ENCODE data around the gene CHST12. TPM values are rescaled to one million over a fixed set of nuclear protein-coding genes. Genes with fewer than 3 reads are reported as not detected.
"Not testable (repeated sequence)": the region's sequence is repeated elsewhere in the genome, so short reads cannot be mapped to it uniquely, and the experiment has no call there.

Gene CHST12
- total RNA-seq, 2 experiments from 2014 or later: 3.9 to 43.4 TPM

DNA sequence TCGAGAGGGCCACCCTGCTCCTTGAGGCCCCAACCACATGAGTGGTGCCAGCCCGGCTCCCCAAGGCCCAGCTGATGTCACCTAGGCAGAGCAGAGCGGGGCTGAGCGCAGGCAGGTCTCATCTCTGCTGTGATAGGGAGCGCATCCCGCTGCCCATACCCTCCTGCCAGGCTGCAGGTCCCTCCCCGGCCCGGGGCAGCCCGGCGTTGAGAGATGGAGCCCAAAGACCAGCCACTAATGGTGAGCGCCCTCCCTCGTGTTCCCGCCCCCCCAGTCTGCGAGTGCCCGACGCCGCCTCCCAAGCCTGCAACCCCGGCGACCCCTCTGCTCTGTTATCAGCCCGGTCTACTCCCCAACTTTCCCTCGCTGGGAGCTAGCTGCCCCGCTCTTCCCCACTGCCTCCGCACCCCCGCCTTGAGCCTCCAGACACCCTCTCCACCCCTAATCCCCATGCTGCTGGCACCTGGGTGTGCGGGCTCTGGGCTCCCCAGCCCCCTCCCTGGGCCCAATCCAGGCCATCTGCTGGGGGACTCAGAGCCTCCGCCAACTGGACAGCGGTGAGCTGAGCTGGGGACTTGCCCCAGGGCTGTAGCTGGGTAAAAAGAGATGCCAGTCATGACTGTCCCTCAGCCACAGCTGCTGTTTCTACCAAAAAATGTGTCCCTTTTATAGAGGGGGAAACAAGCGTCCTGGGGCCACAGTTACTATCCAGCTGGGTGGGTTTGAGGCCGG, 19.7 kb upstream of the CHST12 start:
- intact Hi-C loops (cut with micrococcal nuclease; ENCODE audit: unreplicated experiment): no loop called here

DNA sequence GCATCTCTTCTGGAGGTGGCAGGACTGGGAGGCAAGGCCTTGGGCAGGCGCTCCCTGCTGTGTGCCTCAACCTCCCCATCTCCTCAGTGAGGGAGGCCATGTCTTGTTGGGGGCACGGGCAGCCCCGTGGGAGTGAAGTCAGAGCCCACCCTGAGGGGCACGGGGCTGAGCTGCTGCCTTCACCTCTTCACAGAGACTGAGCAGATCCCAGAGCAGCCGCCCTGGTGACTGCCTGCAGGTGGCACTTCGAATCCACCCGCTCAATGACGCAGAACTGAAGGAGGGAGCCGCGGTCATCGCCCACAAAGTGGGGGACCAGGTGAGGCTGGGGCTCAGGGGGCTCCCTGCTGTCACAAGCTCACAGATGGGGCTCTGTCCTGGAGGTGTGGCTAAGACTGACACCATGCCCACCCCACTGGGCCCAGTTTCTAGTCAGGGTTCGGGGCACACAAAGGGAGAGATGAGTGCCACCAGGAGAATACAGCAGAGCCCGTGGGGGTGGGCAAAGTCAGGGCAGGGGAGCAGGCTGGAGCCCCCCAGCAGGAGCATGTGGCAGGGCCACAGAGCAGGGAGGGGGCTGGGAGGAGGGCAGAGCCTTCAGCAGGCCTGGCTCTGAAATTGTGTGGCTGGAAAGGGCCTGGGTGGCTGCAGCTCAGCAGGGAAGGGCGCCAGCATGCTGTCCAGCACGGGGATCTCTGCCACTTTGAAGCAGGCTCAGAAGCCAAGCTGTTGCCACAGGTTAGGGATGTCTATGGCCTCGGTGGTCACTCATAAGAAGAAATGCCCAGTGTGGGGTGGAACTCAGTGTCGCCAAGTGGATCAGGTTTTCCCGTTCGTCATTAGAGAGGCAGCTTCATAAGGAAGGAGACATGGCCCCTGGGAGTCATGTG, 18.8 kb upstream of the CHST12 start:
- Histone ChIP-seq H3K27ac (ENCODE audit: low read depth, low read length, poor library complexity, severe bottlenecking) (no peak overlapping the region), H4K20me1 (ENCODE audit: insufficient read depth, low read length) (no peaks in the 10 kb centered on the region), H3K4me3 (ENCODE audit: low read depth, low read length, poor library complexity, severe bottlenecking) (no peak overlapping the region), H3K4me1 (ENCODE audit: insufficient read depth, low read length, poor library complexity, severe bottlenecking) (no peaks in the 10 kb centered on the region), H3K4me2 (ENCODE audit: low read length) (no peak overlapping the region), H2AFZ (ENCODE audit: low read length) (no peak overlapping the region), H3K36me3 (ENCODE audit: insufficient read depth, low read length) (peaks cover 44% of the 10 kb centered on the region), H3K9me3 (ENCODE audit: low read length) (no peaks in the 10 kb centered on the region), H3K9me2 (ENCODE audit: insufficient read depth, low read length) (no peaks in the 10 kb centered on the region), H3K79me2 (ENCODE audit: insufficient read depth, low read depth, low read length) (no peaks in the 10 kb centered on the region)
- BruUV-seq (replicated peaks): no TSS peak
- no peak for DNase-seq (ENCODE audit: low spot score)
- ChIA-PET CTCF (ENCODE audit: unreplicated experiment) (interaction anchor here (0.6 kb wide), 1 partner anchor 119 kb away, joined by 3 read pairs; no protein-coding TSS in a partner anchor), POLR2A (interaction anchor here (0.5 kb wide), 1 partner anchor 17 kb away, joined by 3 read pairs; no protein-coding TSS in a partner anchor)
- intact Hi-C loops (cut with micrococcal nuclease; ENCODE audit: unreplicated experiment): no loop called here
- TF ChIP-seq, protein P1, sequence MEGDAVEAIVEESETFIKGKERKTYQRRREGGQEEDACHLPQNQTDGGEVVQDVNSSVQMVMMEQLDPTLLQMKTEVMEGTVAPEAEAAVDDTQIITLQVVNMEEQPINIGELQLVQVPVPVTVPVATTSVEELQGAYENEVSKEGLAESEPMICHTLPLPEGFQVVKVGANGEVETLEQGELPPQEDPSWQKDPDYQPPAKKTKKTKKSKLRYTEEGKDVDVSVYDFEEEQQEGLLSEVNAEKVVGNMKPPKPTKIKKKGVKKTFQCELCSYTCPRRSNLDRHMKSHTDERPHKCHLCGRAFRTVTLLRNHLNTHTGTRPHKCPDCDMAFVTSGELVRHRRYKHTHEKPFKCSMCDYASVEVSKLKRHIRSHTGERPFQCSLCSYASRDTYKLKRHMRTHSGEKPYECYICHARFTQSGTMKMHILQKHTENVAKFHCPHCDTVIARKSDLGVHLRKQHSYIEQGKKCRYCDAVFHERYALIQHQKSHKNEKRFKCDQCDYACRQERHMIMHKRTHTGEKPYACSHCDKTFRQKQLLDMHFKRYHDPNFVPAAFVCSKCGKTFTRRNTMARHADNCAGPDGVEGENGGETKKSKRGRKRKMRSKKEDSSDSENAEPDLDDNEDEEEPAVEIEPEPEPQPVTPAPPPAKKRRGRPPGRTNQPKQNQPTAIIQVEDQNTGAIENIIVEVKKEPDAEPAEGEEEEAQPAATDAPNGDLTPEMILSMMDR (conservative IDR thresholded peaks at IDR 0.05; ENCODE audit: low read length): 0 out of 2 replicates have a peak, but pooled peaks have one; percentile 22
- no peak for TF ChIP-seq EZH2phosphoT487 (IDR thresholded peaks at IDR 0.05; ENCODE audit: borderline replicate concordance, low read depth, low read length)

More for the DNA sequence above, 19.7 kb upstream of the CHST12 start:
- BruUV-seq (replicated peaks): no TSS peak
- no peaks in the 10 kb centered on the region for H3K79me2 ChIP-seq (ENCODE audit: insufficient read depth, low read depth, low read length)
- CTCF ChIA-PET (ENCODE audit: unreplicated experiment): interaction anchor here (0.6 kb wide), 1 partner anchor 119 kb away, joined by 3 read pairs; no protein-coding TSS in a partner anchor
- H3K9me2 ChIP-seq (ENCODE audit: insufficient read depth, low read length): no peaks in the 10 kb centered on the region
- H3K27ac ChIP-seq (ENCODE audit: low read depth, low read length, poor library complexity, severe bottlenecking): no peak overlapping the region
- H3K4me2 ChIP-seq (ENCODE audit: low read length): no peak overlapping the region
- no peaks in the 10 kb centered on the region for H3K4me1 ChIP-seq (ENCODE audit: insufficient read depth, low read length, poor library complexity, severe bottlenecking)
- no peaks in the 10 kb centered on the region for H4K20me1 ChIP-seq (ENCODE audit: insufficient read depth, low read length)
- H3K4me3 ChIP-seq (ENCODE audit: low read depth, low read length, poor library complexity, severe bottlenecking): no peak overlapping the region
- peaks cover 52% of the 10 kb centered on the region for H3K36me3 ChIP-seq (ENCODE audit: insufficient read depth, low read length)
- no peaks in the 10 kb centered on the region for H3K9me3 ChIP-seq (ENCODE audit: low read length)
- no peak for DNase-seq (ENCODE audit: low spot score)
- TF ChIP-seq, protein P1 (conservative IDR thresholded peaks at IDR 0.05; ENCODE audit: low read length): no peak
- TF ChIP-seq EZH2phosphoT487 (IDR thresholded peaks at IDR 0.05; ENCODE audit: borderline replicate concordance, low read depth, low read length): no peak
- no peak overlapping the region for H2AFZ ChIP-seq (ENCODE audit: low read length)
- POLR2A ChIA-PET: interaction anchor here (0.5 kb wide), 1 partner anchor 16 kb away, joined by 3 read pairs; no protein-coding TSS in a partner anchor

DNA sequence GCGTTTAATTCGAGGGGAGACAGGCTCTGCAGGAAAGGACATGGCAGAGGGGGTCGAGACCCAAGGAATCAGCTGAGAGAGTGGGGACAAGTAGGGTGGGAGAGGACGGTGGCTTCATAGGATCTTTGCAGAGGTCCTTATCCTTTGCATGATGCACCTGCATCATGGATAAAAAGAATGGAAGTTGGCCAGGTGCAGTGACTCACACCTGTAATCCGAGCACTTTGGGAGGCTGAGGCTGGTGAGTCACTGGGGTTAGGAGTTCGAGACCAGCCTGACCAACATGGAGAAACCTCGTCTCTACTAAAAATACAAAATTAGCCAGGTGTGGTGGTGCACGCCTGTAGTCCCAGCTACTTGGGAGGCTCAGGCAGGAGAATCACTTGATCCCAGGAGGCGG, 17.3 kb upstream of the CHST12 start:
- CTCF ChIA-PET (ENCODE audit: unreplicated experiment); H3K27ac ChIP-seq (ENCODE audit: low read depth, low read length, poor library complexity, severe bottlenecking); BruUV-seq (replicated peaks): not testable (repeated sequence)

More for the DNA sequence above, 17.3 kb upstream of the CHST12 start:
- H4K20me1 ChIP-seq (ENCODE audit: insufficient read depth, low read length); intact Hi-C loops (cut with micrococcal nuclease; ENCODE audit: unreplicated experiment); H3K9me3 ChIP-seq (ENCODE audit: low read length); H2AFZ ChIP-seq (ENCODE audit: low read length); H3K4me2 ChIP-seq (ENCODE audit: low read length); DNase-seq (ENCODE audit: low spot score); H3K4me3 ChIP-seq (ENCODE audit: low read depth, low read length, poor library complexity, severe bottlenecking); H3K9me2 ChIP-seq (ENCODE audit: insufficient read depth, low read length); H3K79me2 ChIP-seq (ENCODE audit: insufficient read depth, low read depth, low read length); H3K4me1 ChIP-seq (ENCODE audit: insufficient read depth, low read length, poor library complexity, severe bottlenecking): not testable (repeated sequence)
- POLR2A ChIA-PET: interaction anchor here (0.5 kb wide), 1 partner anchor 11 kb away, joined by 4 read pairs; no protein-coding TSS in a partner anchor
- peaks cover 38% of the 10 kb centered on the region for H3K36me3 ChIP-seq (ENCODE audit: insufficient read depth, low read length)
